GM10248 (cell line): ENCODE data around the gene PARP15.

Experiments used
- CTCF ChIA-PET: fragments of 300-600 bp; sonication (Branson Sonifier 250); formaldehyde crosslinking; extraction: SDS; loops from one replicate; lab custom pipeline; 2021; ENCODE audit warnings: antibody characterized with exemption; lab: Yijun Ruan, JAX
- POLR2A ChIA-PET: fragments of 350-650 bp; sonication (Branson Sonifier 250); formaldehyde crosslinking; extraction: SDS; loops from one replicate; lab custom pipeline; 2020; ENCODE audit warnings: antibody characterized with exemption; lab: Yijun Ruan, JAX
- DNase-seq: peaks from one replicate; pipeline ENCODE4 v3.0.0; 2012; ENCODE audit errors: extremely low spot score
- TF ChIP-seq, protein P1 (sequence below): IDR thresholded peaks from 2 replicates; pipeline ENCODE4 v1.5.1; 2012; ENCODE audit warnings: mild to moderate bottlenecking, low read depth; ENCODE audit errors: extremely low read depth, missing control alignments, control extremely low read depth

Gene PARP15

GRCh38 chr3:122662505-122662904 lies 85.1 kb downstream of the PARP15 start:
- POLR2A ChIA-PET = no interaction called here
- CTCF ChIA-PET = interaction anchor here (1.5 to 2.9 kb wide), 2 partner anchors 11 to 15 kb away, joined by 3 to 8 read pairs; no protein-coding TSS in a partner anchor
- no peak for DNase-seq
- TF ChIP-seq, protein P1, sequence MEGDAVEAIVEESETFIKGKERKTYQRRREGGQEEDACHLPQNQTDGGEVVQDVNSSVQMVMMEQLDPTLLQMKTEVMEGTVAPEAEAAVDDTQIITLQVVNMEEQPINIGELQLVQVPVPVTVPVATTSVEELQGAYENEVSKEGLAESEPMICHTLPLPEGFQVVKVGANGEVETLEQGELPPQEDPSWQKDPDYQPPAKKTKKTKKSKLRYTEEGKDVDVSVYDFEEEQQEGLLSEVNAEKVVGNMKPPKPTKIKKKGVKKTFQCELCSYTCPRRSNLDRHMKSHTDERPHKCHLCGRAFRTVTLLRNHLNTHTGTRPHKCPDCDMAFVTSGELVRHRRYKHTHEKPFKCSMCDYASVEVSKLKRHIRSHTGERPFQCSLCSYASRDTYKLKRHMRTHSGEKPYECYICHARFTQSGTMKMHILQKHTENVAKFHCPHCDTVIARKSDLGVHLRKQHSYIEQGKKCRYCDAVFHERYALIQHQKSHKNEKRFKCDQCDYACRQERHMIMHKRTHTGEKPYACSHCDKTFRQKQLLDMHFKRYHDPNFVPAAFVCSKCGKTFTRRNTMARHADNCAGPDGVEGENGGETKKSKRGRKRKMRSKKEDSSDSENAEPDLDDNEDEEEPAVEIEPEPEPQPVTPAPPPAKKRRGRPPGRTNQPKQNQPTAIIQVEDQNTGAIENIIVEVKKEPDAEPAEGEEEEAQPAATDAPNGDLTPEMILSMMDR = no peak

- ChIA-PET CTCF (interaction anchor here (0.9 to 1.3 kb wide), 3 partner anchors 9 to 46 kb away, joined by 3 read pairs; no protein-coding TSS in a partner anchor), POLR2A (no interaction called here)
- TF ChIP-seq, protein P1 = no peak
- no peak for DNase-seq
Observed at GRCh38 chr3:122665226-122665786, 87.9 kb downstream of the PARP15 start.

DNA sequence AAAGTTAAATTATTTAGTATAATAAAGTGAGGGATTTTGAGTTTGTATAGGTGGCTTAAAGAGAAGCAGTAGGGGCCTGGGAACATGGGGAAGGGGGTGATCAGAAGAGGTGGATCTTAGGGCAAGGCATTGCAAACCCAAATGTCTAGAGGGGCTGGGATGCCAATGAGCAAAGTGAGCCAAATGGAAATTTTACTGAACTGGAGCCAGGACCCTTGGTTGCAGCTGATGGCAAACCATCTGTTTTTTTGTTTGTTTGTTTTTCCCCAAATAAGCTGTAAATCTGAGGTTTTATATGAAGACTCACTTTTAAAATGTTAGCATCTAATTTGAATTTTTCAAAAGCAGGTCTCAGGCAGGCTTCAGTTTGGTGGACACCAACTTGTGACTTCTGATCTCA lies 88.4 kb downstream of the PARP15 start:
- DNase-seq = no peak
- CTCF ChIA-PET = interaction anchor here (0.9 to 1.3 kb wide), 3 partner anchors 10 to 46 kb away, joined by 3 read pairs; no protein-coding TSS in a partner anchor
- TF ChIP-seq, protein P1 = no peak
- POLR2A ChIA-PET = no interaction called here

DNA sequence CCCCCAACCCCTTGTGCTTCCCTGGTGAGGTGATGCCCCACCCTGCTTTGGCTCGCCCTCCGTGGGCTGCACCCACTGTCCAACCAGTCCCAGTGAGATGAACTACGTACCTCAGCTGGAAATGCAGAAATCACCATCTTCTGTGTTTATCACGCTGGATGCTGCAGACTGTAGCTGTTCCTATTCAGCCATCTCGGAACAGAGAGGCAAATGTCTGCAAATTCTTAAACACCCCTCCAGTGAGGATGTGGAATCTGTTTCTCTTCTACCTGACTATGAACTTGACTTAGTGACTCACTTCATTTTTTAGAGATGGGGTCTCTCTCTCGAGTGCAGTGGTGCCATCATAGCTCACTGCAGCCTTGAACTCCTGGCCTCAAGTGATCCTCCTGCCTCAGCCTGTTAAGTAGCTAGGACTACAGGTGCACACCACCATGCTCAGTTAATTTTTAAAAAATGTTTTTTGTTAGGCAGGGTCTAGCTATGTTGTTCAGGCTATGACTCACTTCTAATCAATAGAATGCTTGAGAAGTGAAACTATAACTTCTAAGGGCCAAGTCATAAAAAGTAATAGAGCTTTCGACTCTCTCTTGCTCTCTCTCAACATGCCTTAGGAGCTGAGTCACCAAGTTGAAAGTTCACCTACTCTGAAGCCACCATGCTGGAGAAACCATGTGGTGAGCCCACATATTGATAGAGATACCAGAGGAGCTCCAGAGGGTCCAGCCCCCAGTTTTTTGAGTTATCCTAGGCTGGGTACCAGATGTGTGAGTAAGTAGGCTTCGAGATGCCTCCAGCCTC lies 91.7 kb downstream of the PARP15 start:
- POLR2A ChIA-PET = no interaction called here
- CTCF ChIA-PET = interaction anchor here (1.0 to 2.1 kb wide), 5 partner anchors 9 to 29 kb away, joined by 3 to 24 read pairs (median 5); no protein-coding TSS in a partner anchor
- peak; percentile 40 for DNase-seq
- TF ChIP-seq, protein P1 = no peak

DNA sequence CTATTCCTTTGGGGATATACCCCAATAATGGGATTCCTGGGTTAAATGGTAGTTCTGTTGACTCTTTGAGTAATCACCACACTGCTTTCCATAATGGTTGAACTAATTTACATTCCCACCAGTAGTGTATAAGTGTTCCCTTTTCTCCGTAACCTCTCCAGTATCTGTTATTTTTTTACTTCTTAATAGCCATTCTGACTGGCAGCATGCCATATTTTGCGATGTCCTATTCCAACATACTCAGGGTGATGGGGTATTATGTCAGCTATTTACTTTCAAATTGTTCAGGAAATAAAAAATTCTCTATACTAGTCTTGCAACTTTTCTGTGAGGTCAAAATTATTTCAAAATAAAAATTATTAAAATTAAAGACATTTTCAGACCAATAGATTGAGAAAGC lies 94.1 kb downstream of the PARP15 start:
- ChIA-PET CTCF (interaction anchor here (1.4 to 1.5 kb wide), 2 partner anchors 24 to 279 kb away, joined by 4 read pairs; no protein-coding TSS in a partner anchor), POLR2A (no interaction called here)
- TF ChIP-seq, protein P1 = no peak
- no peak for DNase-seq

- TF ChIP-seq, protein P1 = no peak
- ChIA-PET CTCF (interaction anchor here (1.4 to 6.8 kb wide), 3 partner anchors 13 to 116 kb away, joined by 4 to 146 read pairs (median 8); no protein-coding TSS in a partner anchor), POLR2A (no interaction called here)
- DNase-seq = no peak
Observed at GRCh38 chr3:122674339-122674738, 96.9 kb downstream of the PARP15 start.
